GM23248 (cell line): ENCODE measurements around the gene HSPBP1.

Experiments used
- EZH2 ChIP-seq: fragments of 200-600 bp; sonication (generic); IDR thresholded peaks from 2 replicates; pipeline ENCODE4 v1.6.1; 2018; ENCODE audit warnings: antibody characterized with exemption, mild to moderate bottlenecking; ENCODE audit not compliant: insufficient read depth, poor library complexity, severe bottlenecking
- EZH2phosphoT487 ChIP-seq: fragments of 200-600 bp; sonication (generic); IDR thresholded peaks from 2 replicates; pipeline ENCODE4 v1.6.1; 2018; ENCODE audit warnings: antibody characterized with exemption, moderate library complexity, mild to moderate bottlenecking, low read depth; ENCODE audit not compliant: insufficient read depth

DNA sequence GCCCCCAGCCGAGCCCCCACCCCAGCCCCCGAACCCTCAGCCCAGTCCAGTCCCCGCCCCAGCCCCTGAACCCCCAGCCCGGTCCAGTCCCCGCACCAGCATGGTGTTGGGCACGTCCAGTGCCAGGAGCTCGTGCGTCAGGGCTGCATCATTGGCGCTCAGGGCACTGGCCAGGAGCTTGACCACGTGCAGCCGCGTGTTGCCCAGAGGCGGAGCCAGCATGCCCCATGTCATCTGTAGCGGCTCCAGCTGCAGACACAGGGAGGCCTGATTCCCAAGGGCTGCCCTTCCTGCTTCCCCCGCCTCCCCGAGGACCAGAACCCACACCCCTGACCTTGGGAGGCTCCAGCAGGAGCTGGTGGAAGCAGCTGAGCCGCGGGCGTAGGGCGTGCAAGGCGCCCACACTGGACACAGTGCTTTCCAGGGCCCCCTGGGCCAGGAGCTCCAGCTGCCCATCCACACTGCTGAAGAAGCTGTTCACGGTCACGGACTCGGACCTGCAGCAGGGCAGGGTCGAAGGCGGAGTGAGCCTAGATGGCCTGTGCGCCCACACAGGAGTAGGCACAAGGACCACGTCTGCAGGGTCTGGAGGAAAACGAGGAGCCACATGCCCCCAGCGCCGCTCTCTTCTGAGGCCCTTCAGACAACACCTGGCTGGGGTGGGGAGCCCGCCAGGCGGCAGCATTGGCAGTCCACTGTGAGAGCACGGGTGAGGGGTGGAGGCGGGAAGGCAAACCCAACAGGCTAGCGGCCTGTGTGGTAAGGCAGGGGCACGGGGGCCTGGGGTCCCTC is 38.6 kb downstream of the HSPBP1 start:
- TF ChIP-seq EZH2phosphoT487 (no peak), EZH2 (no peak)
